Upper lobe of left lung (tissue), 6 donors: ENCODE measurements around the gene AVP. TPM values are rescaled to one million over a fixed set of nuclear protein-coding genes. Genes with fewer than 3 reads are reported as not detected.

ENCODE experiments used
- ATAC-seq, 2 donors: fragments of 200-7000 bp; cut with Tn5 transposase; one replicate each; pipeline ENCODE4 v1.9.1; 2022; ENCODE audit warnings: mild to moderate bottlenecking in 2 of 2, moderate library complexity in 2 of 2; ENCODE audit not compliant: low FRiP score in 2 of 2
- DNase-seq, 2 donors: peaks; one replicate each; pipeline ENCODE4 v3.0.0-alpha.2; 2019 to 2020
- H3K27ac ChIP-seq, 4 donors: fragments of 200-600 bp; sonication (generic); one replicate each; pipeline ENCODE4 v1.5.1; 2016 to 2019
- H3K27me3 ChIP-seq, 4 donors: fragments of 200-600 bp; sonication (generic); one replicate each; pipeline ENCODE4 v1.5.1; 2017 to 2019
- H3K36me3 ChIP-seq, 4 donors: fragments of 200-600 bp; sonication (generic); one replicate each; pipeline ENCODE4 v1.5.1; 2016 to 2019
- H3K4me1 ChIP-seq, 4 donors: fragments of 200-600 bp; sonication (generic); one replicate each; pipeline ENCODE4 v1.5.1; 2018 to 2019
- H3K4me3 ChIP-seq, 4 donors: fragments of 200-600 bp; sonication (generic); one replicate each; pipeline ENCODE4 v1.5.1; 2017 to 2019; ENCODE audit warnings: mild to moderate bottlenecking in 2 of 4, moderate library complexity in 1 of 4
- H3K9me3 ChIP-seq, 4 donors: fragments of 200-600 bp; sonication (generic); one replicate each; pipeline ENCODE4 v1.5.1; 2018 to 2019
- EP300 ChIP-seq, 4 donors: sonication (generic); formaldehyde crosslinking; IDR thresholded peaks; one replicate each; pipeline ENCODE4 v1.5.1; 2017; ENCODE audit warnings: antibody characterized with exemption in 4 of 4, control low read depth in 2 of 4
- POLR2A ChIP-seq, 4 donors: fragments of 450-650 bp; IDR thresholded peaks; one replicate each; pipeline ENCODE4 v1.5.1; 2016 to 2017; ENCODE audit warnings: antibody characterized with exemption in 4 of 4, mild to moderate bottlenecking in 2 of 4
- POLR2AphosphoS5 ChIP-seq, 2 donors: sonication (generic); formaldehyde crosslinking; IDR thresholded peaks; one replicate each; pipeline ENCODE4 v1.5.1; 2017; ENCODE audit warnings: antibody characterized with exemption in 2 of 2
- WGBS, 2 donors: methylation state at CpG; one replicate each; pipeline ENCODE4 v1.1.5; 2017 to 2018; 5-methylcytosine and 5-hydroxymethylcytosine counted together
- total RNA-seq, 6 donors: library from RNA; depleted of rRNA in 4 of 6; stranded (reverse); fragments of >200 nt in 4 of 6; gene quantifications; one replicate each; pipeline versions ENCODE4 v1.1.0 to v1.2.1, GENCODE V29; 2016 to 2021
- TF ChIP-seq, protein P1 (sequence below), 6 experiments: fragments of 450-650 bp in 4 of 6; fragments of 200-600 bp in 2 of 6; sonication (generic) in 2 of 6; IDR thresholded peaks; one replicate each; pipeline ENCODE4 v1.5.1; 2016 to 2019; ENCODE audit warnings: antibody characterized with exemption in 6 of 6
- donor health status: DM: no; HTN: no; CAD: no; lungs with moderate emphysema.
- donor health status: DM: no; HTN: yes; CAD: no; lungs with severe emphysema.

AVP gene
- total RNA-seq, 6 donors from 2014 or later = not detected

DNA sequence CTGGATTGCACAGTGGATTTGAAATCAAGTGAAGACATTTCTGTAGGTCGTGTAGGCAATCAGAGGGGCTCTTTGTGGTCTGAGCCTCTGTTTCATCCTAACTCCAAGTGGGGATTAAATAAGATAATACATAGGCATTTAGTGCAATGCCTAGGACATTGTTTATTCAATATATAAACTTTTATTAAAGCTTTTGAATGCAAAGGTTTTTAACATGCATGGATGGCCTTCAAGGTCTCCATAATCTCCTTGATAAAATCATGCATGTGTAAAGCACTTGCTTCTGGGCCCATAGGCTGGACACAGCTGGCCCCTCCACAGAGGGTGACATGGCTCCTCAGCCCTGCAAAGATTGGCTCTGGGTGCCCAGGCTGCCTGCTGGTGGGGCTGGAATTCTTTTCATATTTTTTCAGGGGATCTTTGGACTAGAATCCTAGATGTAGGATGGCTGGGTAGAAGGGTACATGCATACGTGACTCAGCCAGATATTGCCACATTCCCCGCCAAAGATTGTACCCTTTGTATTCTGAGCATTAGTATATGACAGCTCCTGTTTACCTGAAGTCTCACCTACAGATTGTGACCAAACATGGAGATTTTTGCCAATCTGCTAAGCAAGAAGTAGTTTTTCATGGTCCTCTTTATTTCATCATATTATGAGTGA, 19.0 kb upstream of the AVP start:
- H3K4me1 ChIP-seq = no peaks in the 10 kb centered on the region
- no peak overlapping the region for H3K4me3 ChIP-seq
- no peak for ATAC-seq
- 65 to 70% methylated on average over 3 of the region's 3 CpGs for WGBS, 2 donors
- no peak for TF ChIP-seq EP300 (IDR thresholded peaks at IDR 0.05)
- TF ChIP-seq POLR2AphosphoS5 (IDR thresholded peaks at IDR 0.05) = no peak
- TF ChIP-seq POLR2A (IDR thresholded peaks at IDR 0.05) = no peak
- TF ChIP-seq, protein P1, sequence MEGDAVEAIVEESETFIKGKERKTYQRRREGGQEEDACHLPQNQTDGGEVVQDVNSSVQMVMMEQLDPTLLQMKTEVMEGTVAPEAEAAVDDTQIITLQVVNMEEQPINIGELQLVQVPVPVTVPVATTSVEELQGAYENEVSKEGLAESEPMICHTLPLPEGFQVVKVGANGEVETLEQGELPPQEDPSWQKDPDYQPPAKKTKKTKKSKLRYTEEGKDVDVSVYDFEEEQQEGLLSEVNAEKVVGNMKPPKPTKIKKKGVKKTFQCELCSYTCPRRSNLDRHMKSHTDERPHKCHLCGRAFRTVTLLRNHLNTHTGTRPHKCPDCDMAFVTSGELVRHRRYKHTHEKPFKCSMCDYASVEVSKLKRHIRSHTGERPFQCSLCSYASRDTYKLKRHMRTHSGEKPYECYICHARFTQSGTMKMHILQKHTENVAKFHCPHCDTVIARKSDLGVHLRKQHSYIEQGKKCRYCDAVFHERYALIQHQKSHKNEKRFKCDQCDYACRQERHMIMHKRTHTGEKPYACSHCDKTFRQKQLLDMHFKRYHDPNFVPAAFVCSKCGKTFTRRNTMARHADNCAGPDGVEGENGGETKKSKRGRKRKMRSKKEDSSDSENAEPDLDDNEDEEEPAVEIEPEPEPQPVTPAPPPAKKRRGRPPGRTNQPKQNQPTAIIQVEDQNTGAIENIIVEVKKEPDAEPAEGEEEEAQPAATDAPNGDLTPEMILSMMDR (IDR thresholded peaks at IDR 0.05) = no peak
- H3K9me3 ChIP-seq = no peaks in the 10 kb centered on the region
- no peak overlapping the region for H3K27ac ChIP-seq
- no peak for DNase-seq
- H3K27me3 ChIP-seq = no peaks in the 10 kb centered on the region
- H3K36me3 ChIP-seq = peaks cover 0 to 16% (median 10%) of the 10 kb centered on the region in 4 donors

GRCh38 chr20:3102575-3103368, 18.2 kb upstream of the AVP start:
- Histone ChIP-seq H3K27ac (no peak overlapping the region), H3K4me3 (no peak overlapping the region), H3K4me1 (no peaks in the 10 kb centered on the region), H3K9me3 (no peaks in the 10 kb centered on the region), H3K27me3 (no peaks in the 10 kb centered on the region), H3K36me3 (peaks cover 0 to 9% (median 5%) of the 10 kb centered on the region in 4 donors)
- no peak for DNase-seq
- TF ChIP-seq POLR2A (IDR thresholded peaks at IDR 0.05) (no peak), POLR2AphosphoS5 (IDR thresholded peaks at IDR 0.05) (no peak), EP300 (IDR thresholded peaks at IDR 0.05) (no peak)
- TF ChIP-seq, protein P1 (IDR thresholded peaks at IDR 0.05) = no peak
- 78 to 85% methylated on average over 13 of the region's 13 CpGs for WGBS, 2 donors
- no peak for ATAC-seq

DNA sequence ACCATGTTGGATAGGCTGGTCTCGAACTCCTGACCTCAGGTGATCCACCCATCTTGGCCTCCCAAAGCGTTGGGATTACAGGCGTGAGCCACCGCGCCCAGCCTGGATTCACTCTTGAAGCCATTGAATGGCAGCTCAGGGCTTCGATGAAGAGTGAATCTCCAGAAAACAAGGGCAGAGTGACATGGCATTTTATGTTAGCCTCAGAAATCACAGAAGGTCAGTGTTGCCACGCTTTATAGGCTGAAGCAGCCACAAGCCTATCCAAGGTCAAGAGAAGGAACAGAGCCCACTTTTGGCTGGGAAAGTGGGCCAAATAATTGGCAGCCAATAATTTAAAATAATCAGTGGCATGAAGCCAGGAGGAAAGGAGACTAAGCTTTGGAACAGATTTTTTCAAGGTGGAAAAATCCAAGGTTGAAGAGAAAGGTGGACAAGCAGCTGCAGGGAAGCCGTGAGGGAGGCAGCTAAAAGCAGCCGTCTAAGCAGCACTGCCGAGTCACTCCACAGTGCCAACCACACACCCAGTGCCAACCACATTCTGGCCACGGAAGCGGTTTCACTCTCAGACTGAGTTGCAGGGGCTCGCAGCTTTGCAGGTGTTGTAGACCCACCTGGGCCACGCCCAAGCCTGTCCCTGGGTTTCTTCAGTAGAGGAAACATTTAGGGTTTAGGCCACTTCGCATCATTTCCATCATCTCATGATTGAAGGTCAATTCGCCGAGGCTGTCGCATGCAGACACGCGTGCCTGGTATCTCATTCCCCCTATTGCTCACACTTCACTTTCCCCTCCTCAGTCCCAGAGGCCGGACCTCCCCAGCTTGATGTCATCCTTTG, 17.4 kb upstream of the AVP start:
- H3K27me3 ChIP-seq = no peaks in the 10 kb centered on the region
- peaks cover 0 to 5% (median 0%) of the 10 kb centered on the region in 4 donors for H3K36me3 ChIP-seq
- WGBS, 2 donors = 75 to 81% methylated on average over 20 to 21 of the region's 21 CpGs
- TF ChIP-seq, protein P1 (IDR thresholded peaks at IDR 0.05) = no peak
- TF ChIP-seq POLR2AphosphoS5 (IDR thresholded peaks at IDR 0.05) (no peak), EP300 (IDR thresholded peaks at IDR 0.05) (no peak), POLR2A (IDR thresholded peaks at IDR 0.05) (no peak)
- H3K9me3 ChIP-seq = no peaks in the 10 kb centered on the region
- no peak overlapping the region for H3K27ac ChIP-seq
- ATAC-seq (no peak), DNase-seq (peak in 1 of 2 donors; percentile 31)
- H3K4me1 ChIP-seq = no peaks in the 10 kb centered on the region
- no peak overlapping the region for H3K4me3 ChIP-seq

- no peak for ATAC-seq
- no peaks in the 10 kb centered on the region for H3K9me3 ChIP-seq
- TF ChIP-seq POLR2A (IDR thresholded peaks at IDR 0.05) = no peak
- TF ChIP-seq POLR2AphosphoS5 (IDR thresholded peaks at IDR 0.05) = no peak
- TF ChIP-seq EP300 (IDR thresholded peaks at IDR 0.05) = no peak
- TF ChIP-seq, protein P1 (IDR thresholded peaks at IDR 0.05) = no peak
These were observed 16.7 kb upstream of the AVP start for GRCh38 chr20:3101251-3101650.

More at GRCh38 chr20:3101251-3101650, 16.7 kb upstream of the AVP start:
- WGBS, 2 donors = 88 to 91% methylated on average over 6 of the region's 6 CpGs
- Histone ChIP-seq H3K27ac (no peak overlapping the region), H3K4me3 (no peak overlapping the region), H3K4me1 (no peaks in the 10 kb centered on the region), H3K27me3 (no peaks in the 10 kb centered on the region), H3K36me3 (no peaks in the 10 kb centered on the region)
- no peak for DNase-seq
